Measurements from ENCODE around the gene IGFL2. TPM values are rescaled to one million over a fixed set of nuclear protein-coding genes. Genes with fewer than 3 reads are reported as not detected.

IGFL2 gene
- total RNA-seq, result 2.4 TPM in 1 of 2 replicates, not detected in the other

DNA sequence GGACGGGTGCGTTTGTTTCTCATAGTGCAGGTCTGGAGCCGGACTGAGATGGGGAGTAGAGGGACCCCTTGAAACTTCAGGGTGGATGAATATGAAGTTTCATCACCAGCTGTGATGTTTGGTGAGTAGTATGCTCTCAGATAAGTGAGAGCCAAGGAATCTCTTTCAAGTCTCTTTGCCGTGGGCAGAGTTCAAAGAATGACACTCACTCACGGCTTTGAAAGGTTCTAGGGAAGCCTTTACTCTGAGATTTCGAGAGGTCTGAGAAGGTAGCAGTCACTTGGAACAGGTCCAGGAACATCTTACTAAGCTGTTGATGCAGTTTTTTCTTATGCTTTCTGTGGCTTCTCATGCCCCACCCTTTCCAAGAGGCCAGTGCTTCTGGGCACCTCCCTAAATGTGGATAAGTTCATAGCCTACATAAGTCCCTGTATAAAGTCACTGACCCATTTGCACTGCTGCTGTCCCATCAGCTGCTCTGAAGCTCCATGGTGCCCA lies at the start of gene IGFL2:
TSS of gene IGFL2 (plus strand) at position 448 of the 498 bp plus-strand sequence. CDS start at position 489, 41 bp downstream.

DNA sequence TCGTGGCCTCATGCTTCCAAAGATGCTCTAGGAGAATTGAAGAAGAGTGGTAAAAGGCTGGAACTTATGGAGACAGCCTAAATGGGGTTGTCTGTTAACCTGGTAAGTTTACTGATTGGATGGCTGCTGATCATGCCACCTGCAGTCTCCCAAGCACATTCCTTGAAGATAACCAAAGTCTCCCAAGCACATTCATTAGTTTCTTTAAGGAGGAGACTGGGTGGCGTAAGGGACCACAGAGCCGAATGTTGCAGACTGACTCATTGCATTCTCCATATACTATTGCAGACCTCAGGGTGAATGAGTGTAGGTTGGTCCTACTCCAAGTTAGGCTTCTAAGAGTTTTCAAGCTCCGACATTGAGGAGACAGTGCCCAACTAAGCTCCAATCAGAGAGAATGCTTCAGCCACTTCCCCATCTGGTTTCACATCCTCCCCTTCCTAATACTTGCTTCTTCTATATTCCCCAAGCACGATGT lies 23.4 kb upstream of the IGFL2 start, which contains the start of gene IGFL3:
TSS of gene IGFL3 (minus strand) at position 51 of the 478 bp plus-strand sequence. CDS start at position 12, 39 bp downstream.

Other genes starting within 250 kb of the IGFL2 start
- gene MYPOP, start 245.6 kb upstream of the IGFL2 start, total RNA-seq, result 1.0 and 2.3 TPM in 2 replicates
- not detected in 2 replicates for gene NANOS2, start 233.5 kb upstream of the IGFL2 start, total RNA-seq
- gene NOVA2, start 174.4 kb upstream of the IGFL2 start, total RNA-seq, result not detected in 2 replicates
- gene CCDC61, start 152.8 kb upstream of the IGFL2 start, total RNA-seq, result 4.9 and 12.3 TPM in 2 replicates
- gene PGLYRP1, start 125.2 kb upstream of the IGFL2 start, total RNA-seq, result not detected in 2 replicates
- gene IGFL4, start 107.2 kb upstream of the IGFL2 start, total RNA-seq, result not detected in 2 replicates
- not detected in 2 replicates for gene IGFL3, start 23.6 kb upstream of the IGFL2 start, total RNA-seq
- under 0.01 TPM in 1 of 2 replicates, not detected in the other for gene IGFL1, start 81.5 kb downstream of the IGFL2 start, total RNA-seq
- 0.71 TPM in 1 of 2 replicates, not detected in the other for gene HIF3A, start 148.8 kb downstream of the IGFL2 start, total RNA-seq
- 35.2 and 52.1 TPM in 2 replicates for gene PPP5C, start 198.8 kb downstream of the IGFL2 start, total RNA-seq